Activated CD4-positive, alpha-beta memory T cell treated with anti-CD3 and anti-CD28 coated beads for 36 hours (primary cell): Measurements from ENCODE around the gene KCNIP1. TPM values are rescaled to one million over a fixed set of nuclear protein-coding genes. Genes with fewer than 3 reads are reported as not detected.
"Not testable (repeated sequence)": the region's sequence is repeated elsewhere in the genome, so short reads cannot be mapped to it uniquely, and the experiment has no call there.

ENCODE experiments used
- CTCF ChIA-PET: fragments of 350-600 bp; sonication (Branson Sonifier 250); formaldehyde crosslinking; loops from one replicate; lab custom pipeline; 2021; ENCODE audit warnings: antibody characterized with exemption, inconsistent platforms; lab: Charles Lee
- POLR2A ChIA-PET: fragments of 350-600 bp; sonication (Branson Sonifier 250); formaldehyde crosslinking; loops from one replicate; lab custom pipeline; 2021; ENCODE audit warnings: antibody characterized with exemption; lab: Charles Lee
- DNase-seq: peaks from one replicate; pipeline ENCODE4 v3.0.0-alpha.2; 2020
- H3K27ac Mint-ChIP-seq: one replicate; pipeline ENCODE4 v1.8.0; 2021; ENCODE audit warnings: mixed read lengths
- H3K27me3 Mint-ChIP-seq: one replicate; pipeline ENCODE4 v1.8.0; 2021; ENCODE audit warnings: mixed read lengths
- H3K36me3 Mint-ChIP-seq: one replicate; pipeline ENCODE4 v1.8.0; 2021; ENCODE audit warnings: mixed read lengths
- H3K4me1 Mint-ChIP-seq: one replicate; pipeline ENCODE4 v1.8.0; 2021; ENCODE audit warnings: low read depth, mixed read lengths
- H3K4me3 Mint-ChIP-seq: one replicate; pipeline ENCODE4 v1.8.0; 2021; ENCODE audit warnings: mild to moderate bottlenecking, mixed read lengths
- H3K9me3 Mint-ChIP-seq: one replicate; pipeline ENCODE4 v1.8.0; 2021; ENCODE audit warnings: mixed read lengths
- intact Hi-C: fragments of 100-400 bp; cut with micrococcal nuclease; formaldehyde crosslinking; loops from one replicate; pipeline ENCODE4 v1.15.1; 2023
- total RNA-seq, 2 experiments: library from RNA; stranded (reverse); gene quantifications; one replicate each; pipeline ENCODE4 v1.2.3, GENCODE V29; 2021

Gene KCNIP1
- total RNA-seq, 2 experiments from 2014 or later: not detected

DNA sequence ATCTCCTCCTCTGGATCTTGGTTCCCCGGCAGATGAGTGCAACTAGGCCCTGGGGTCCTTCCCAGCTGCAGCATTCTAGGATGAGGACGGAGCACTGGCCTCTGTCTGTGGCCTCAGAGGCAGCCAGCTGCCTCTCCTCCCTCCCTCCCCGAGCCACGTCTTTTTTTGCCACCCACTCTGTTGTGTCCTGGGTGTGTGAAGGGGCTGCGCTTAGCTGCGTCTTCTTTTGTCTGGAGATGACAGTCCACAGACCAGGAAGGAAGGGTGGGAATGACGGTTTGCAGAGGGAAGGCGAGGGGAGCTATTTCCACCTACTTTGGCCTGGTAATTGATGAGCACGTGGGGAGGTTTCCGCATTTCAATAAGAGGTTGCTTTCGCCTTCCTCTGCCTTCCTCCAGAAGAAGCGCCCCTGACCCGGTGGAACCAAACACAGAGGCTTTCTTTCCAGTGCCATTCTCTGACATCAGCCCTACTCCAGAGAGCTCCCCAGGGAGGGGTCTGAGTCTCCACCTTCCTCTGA, 245.2 kb downstream of the KCNIP1 start:
- H3K27me3 Mint-ChIP-seq: peaks cover 24% of the 10 kb centered on the region
- DNase-seq: no peak
- CTCF ChIA-PET: interaction anchor here (1.5 kb wide), 1 partner anchor 593 kb away, joined by 3 read pairs; no protein-coding TSS in a partner anchor
- POLR2A ChIA-PET: no interaction called here
- intact Hi-C loops: no loop called here
- H3K4me3 Mint-ChIP-seq: no peak overlapping the region
- H3K36me3 Mint-ChIP-seq: no peaks in the 10 kb centered on the region
- H3K4me1 Mint-ChIP-seq: peaks cover 2% of the 10 kb centered on the region
- H3K27ac Mint-ChIP-seq: no peak overlapping the region
- H3K9me3 Mint-ChIP-seq: no peaks in the 10 kb centered on the region

GRCh38 chr5:170749911-170750431, 246.2 kb downstream of the KCNIP1 start:
- ChIA-PET CTCF (no interaction called here), POLR2A (interaction anchor here (0.6 kb wide), 1 partner anchor 708 kb away, joined by 3 read pairs; no protein-coding TSS in a partner anchor)
- H3K36me3 Mint-ChIP-seq: no peaks in the 10 kb centered on the region
- intact Hi-C loops: no loop called here
- no peak for DNase-seq
- H3K9me3 Mint-ChIP-seq: no peaks in the 10 kb centered on the region
- no peak overlapping the region for H3K27ac Mint-ChIP-seq
- peaks cover 21% of the 10 kb centered on the region for H3K27me3 Mint-ChIP-seq
- no peak overlapping the region for H3K4me3 Mint-ChIP-seq
- H3K4me1 Mint-ChIP-seq: no peaks in the 10 kb centered on the region

DNA sequence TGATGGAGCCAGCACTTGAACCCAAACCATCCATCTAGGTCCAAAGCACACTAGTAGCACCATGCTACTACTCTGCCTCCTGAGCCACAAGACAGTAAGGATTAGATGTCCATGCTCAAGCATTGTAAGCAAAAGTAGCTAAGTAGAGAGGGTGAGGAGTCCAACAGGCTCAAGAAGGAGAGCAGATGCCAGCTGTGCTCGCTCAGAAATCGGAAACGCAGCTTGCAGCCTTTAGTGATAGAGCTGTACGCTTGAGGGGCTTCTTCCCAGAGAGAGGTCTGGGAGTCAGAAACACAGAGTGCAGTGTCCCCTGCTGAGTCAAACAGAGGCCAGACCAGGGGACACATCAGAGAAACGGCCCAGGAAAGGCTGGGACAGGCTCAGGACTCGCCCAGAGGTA, 247.0 kb downstream of the KCNIP1 start:
- CTCF ChIA-PET: no interaction called here
- DNase-seq: no peak
- Mint-ChIP-seq H3K27ac (no peak overlapping the region), H3K4me1 (no peaks in the 10 kb centered on the region), H3K27me3 (peaks cover 18% of the 10 kb centered on the region), H3K36me3 (no peaks in the 10 kb centered on the region), H3K4me3 (no peak overlapping the region), H3K9me3 (no peaks in the 10 kb centered on the region)
- POLR2A ChIA-PET: interaction anchor here (0.6 kb wide), 1 partner anchor 709 kb away, joined by 3 read pairs; no protein-coding TSS in a partner anchor
- intact Hi-C loops: no loop called here

- peaks cover 13% of the 10 kb centered on the region for H3K27me3 Mint-ChIP-seq
- DNase-seq: no peak
- no peaks in the 10 kb centered on the region for H3K4me1 Mint-ChIP-seq
These were observed 247.8 kb downstream of the KCNIP1 start for GRCh38 chr5:170751631-170752030.

DNA sequence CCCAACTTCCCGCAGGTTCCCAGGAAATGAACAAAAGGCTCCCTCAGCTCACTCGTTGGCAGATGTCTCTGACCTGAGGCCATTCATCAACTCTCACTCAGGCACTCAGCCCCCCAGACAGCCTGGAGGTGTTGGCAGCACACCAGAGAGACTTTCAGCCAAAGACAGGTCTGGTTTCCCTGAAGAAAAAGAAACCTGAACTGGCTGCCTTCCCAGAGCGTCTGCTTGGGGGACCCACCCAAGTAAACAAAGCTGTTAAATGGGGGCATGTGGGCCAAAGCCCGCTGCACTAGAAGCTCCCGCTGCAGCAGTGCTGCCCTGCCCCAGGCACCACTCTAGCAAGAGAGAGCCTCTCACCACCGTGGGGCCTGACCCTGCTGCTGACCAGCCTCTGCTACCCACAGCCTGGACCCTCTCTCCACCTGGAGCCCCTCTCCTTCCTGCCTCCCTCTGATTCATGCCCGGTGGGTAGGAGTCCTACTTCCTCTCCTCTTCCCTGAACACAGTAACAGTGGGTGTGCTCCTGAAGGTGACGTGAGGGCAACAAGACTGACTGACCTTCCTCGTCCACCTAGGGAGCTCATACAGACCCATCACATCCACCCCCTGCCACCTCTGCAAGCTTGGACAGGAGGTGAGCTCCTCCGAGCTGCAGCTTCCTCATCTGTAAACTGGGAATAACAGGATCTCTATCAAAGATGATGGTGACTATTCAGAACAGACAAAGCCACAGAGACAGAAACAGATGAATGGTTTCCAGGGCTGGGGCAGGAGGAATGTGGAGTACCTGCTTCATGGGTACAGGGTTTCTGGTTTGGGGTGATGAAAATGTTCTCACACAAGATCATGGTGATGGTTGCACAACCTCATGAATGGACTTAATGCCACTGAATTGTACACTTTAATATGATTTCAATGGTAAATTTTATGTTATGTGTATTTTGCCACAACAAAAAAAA, 248.7 kb downstream of the KCNIP1 start:
- Mint-ChIP-seq H3K27ac (no peak overlapping the region), H3K36me3 (no peaks in the 10 kb centered on the region), H3K9me3 (no peaks in the 10 kb centered on the region), H3K27me3 (peaks cover 10% of the 10 kb centered on the region), H3K4me3 (no peak overlapping the region), H3K4me1 (no peaks in the 10 kb centered on the region)
- ChIA-PET POLR2A (no interaction called here), CTCF (no interaction called here)
- no peak for DNase-seq
- intact Hi-C loops: no loop called here

More at GRCh38 chr5:170751631-170752030, 247.8 kb downstream of the KCNIP1 start:
- ChIA-PET POLR2A (no interaction called here), CTCF (no interaction called here)
- no peak overlapping the region for H3K4me3 Mint-ChIP-seq
- H3K9me3 Mint-ChIP-seq: no peaks in the 10 kb centered on the region
- intact Hi-C loops: no loop called here
- H3K36me3 Mint-ChIP-seq: no peaks in the 10 kb centered on the region
- no peak overlapping the region for H3K27ac Mint-ChIP-seq

DNA sequence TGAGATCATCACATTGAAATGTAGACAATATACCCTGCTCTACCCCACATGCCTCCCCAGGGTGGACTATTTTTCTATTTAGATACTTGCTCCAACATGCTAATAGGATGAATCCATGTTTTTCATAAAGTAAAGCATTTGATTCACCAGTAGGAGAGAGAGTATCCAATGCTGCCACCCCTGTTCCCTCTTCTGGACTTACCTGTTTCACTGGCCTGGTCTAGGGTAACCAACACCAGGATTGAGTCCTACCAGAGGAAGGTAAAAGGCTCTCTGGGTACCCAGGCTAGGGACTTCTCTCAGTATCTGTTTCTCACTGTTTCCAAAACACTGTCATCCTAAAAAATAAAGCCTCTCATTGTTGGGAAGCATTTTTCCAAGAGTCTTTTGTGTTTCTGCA, 249.5 kb downstream of the KCNIP1 start:
- Mint-ChIP-seq H3K9me3 (no peaks in the 10 kb centered on the region), H3K27ac (no peak overlapping the region), H3K36me3 (no peaks in the 10 kb centered on the region), H3K27me3 (peaks cover 7% of the 10 kb centered on the region), H3K4me3 (no peak overlapping the region), H3K4me1 (no peaks in the 10 kb centered on the region)
- ChIA-PET CTCF (no interaction called here), POLR2A (no interaction called here)
- no peak for DNase-seq
- intact Hi-C loops: no loop called here

DNA sequence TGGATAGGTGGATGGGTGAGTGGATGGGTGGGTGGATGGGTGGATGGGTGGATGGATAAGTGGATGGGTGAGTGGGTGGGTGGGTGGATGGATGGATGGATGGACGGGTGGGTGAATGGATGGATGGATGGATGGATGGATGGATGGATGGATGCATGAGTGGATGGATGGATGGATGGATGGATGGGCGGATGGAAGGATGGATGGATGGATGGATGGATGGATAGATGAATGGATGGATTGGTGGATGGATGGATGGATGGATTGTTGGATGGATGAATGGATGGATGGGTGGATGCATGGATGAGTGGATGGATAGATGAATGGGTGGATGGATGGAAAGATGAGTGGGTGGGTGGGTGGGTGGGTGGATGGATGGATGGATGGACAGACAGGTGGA, 250.7 kb downstream of the KCNIP1 start:
- H3K9me3 Mint-ChIP-seq, POLR2A ChIA-PET, H3K27me3 Mint-ChIP-seq, H3K36me3 Mint-ChIP-seq, CTCF ChIA-PET, H3K4me1 Mint-ChIP-seq, intact Hi-C loops, DNase-seq, H3K4me3 Mint-ChIP-seq, H3K27ac Mint-ChIP-seq: not testable (repeated sequence)

DNA sequence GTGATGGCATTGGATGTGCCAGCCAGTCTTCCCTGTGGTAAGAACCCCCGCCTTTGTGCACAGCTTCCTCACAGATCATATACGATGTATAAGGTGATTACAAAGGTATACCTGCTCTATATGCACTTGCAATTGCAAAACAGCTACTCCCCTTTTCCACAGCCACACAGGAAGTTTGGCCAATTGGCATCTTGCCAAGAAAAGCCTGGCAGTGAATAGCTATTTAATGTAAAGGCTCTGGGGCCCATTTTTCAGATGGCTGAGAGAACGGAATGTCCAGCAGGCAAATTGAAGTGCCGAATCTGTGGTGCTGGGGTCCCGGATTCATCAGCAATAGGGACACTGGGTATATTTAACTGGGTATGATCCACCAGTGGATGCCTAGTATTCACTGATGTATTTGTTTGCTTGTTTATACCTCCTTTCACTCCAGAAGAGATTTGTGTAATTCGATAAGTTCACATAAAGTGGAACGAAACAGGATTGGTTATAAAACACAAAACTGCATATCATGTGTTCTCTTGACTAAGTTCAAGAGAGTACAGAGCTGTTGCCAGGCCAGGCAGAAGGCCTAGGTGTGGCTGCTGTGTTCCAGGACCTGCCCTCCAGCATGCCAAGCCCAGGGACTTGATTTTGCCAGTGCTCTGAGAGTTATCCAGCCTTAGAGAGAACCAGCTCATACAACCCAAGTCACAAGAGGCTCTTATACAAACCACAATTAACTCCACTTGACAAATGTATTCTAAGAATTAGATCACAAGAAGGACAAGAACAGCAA, 252.0 kb downstream of the KCNIP1 start:
- Mint-ChIP-seq H3K36me3 (no peaks in the 10 kb centered on the region), H3K27me3 (peaks cover 4% of the 10 kb centered on the region), H3K27ac (no peak overlapping the region), H3K4me1 (no peaks in the 10 kb centered on the region), H3K4me3 (no peak overlapping the region), H3K9me3 (no peaks in the 10 kb centered on the region)
- POLR2A ChIA-PET: no interaction called here
- intact Hi-C loops: no loop called here
- no peak for DNase-seq
- CTCF ChIA-PET: no interaction called here

- DNase-seq: no peak
- H3K27me3 Mint-ChIP-seq: peaks cover 4% of the 10 kb centered on the region
- H3K27ac Mint-ChIP-seq: no peak overlapping the region
- CTCF ChIA-PET: no interaction called here
- POLR2A ChIA-PET: no interaction called here
- no peaks in the 10 kb centered on the region for H3K4me1 Mint-ChIP-seq
- no peak overlapping the region for H3K4me3 Mint-ChIP-seq
- intact Hi-C loops: no loop called here
- H3K36me3 Mint-ChIP-seq: no peaks in the 10 kb centered on the region
- H3K9me3 Mint-ChIP-seq: no peaks in the 10 kb centered on the region
These were observed 252.9 kb downstream of the KCNIP1 start for GRCh38 chr5:170756691-170757090.

DNA sequence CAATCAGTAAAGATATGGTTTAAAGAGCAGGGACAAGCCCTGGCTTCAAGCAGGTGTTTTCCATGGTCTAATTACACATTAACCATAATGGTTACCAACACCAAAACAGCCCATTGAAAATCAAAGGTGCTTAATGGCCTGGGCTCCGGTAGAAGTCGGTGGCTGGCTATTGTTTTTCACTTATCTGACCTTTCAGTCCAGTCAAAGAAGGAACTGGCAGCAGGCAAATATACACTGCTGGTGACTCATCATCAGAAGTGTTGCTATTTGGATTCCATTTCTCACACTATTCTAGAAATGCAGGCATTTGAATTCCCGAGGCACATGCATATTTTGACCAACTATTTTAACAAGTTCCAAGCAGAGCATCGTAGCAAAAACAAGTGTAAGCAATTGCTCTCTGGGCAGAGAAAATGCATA, 253.4 kb downstream of the KCNIP1 start:
- no peak overlapping the region for H3K4me3 Mint-ChIP-seq
- H3K9me3 Mint-ChIP-seq: no peaks in the 10 kb centered on the region
- H3K27me3 Mint-ChIP-seq: peaks cover 4% of the 10 kb centered on the region
- H3K4me1 Mint-ChIP-seq: no peaks in the 10 kb centered on the region
- no peak overlapping the region for H3K27ac Mint-ChIP-seq
- no peak for DNase-seq
- intact Hi-C loops: no loop called here
- ChIA-PET CTCF (no interaction called here), POLR2A (no interaction called here)
- no peaks in the 10 kb centered on the region for H3K36me3 Mint-ChIP-seq

DNA sequence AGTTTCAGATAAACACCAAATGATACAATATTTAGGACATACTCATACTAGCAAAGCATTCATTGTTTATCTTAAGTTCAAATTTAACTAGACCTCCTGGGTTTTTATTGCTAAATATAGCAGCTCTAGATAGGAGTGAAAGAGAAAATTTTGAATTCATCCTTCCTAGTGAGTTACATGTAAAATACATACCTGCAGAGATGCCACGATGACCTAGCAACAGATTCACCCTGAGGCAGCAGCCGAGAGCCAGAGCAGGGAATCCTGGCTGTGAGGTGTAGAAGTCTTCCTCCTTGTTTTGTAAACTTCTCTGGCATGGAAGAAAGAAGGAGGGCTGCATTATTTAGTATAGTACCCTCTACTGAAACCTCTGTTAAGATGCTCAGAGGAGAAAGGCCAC, 253.8 kb downstream of the KCNIP1 start:
- CTCF ChIA-PET: no interaction called here

DNA sequence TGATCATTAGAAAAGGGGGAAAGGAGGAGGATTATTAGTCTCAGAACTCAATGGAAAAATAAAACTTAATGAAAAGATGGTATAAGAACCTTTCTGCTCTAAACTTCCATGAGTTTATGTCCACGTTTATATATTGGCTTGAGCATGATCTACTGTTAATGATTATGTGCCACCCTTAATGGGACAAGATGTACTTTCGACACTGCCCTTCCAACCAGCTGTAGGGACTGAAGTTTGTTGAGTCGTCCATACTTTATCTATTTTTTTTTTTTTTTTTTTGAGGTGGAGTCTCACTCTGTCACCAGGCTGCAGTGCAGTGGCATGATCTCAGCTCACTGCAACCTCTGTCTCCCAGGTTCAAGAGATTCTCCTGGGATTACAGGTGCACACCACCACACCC, 254.7 kb downstream of the KCNIP1 start:
- CTCF ChIA-PET: no interaction called here
- no peak overlapping the region for H3K27ac Mint-ChIP-seq

More for the DNA sequence above, 253.8 kb downstream of the KCNIP1 start:
- Mint-ChIP-seq H3K4me1 (no peaks in the 10 kb centered on the region), H3K27me3 (peaks cover 4% of the 10 kb centered on the region), H3K36me3 (no peaks in the 10 kb centered on the region), H3K27ac (no peak overlapping the region), H3K4me3 (no peak overlapping the region), H3K9me3 (no peaks in the 10 kb centered on the region)
- intact Hi-C loops: no loop called here
- POLR2A ChIA-PET: no interaction called here
- no peak for DNase-seq

More for the DNA sequence above, 254.7 kb downstream of the KCNIP1 start:
- no peak for DNase-seq
- POLR2A ChIA-PET: no interaction called here
- H3K4me1 Mint-ChIP-seq: no peaks in the 10 kb centered on the region
- peaks cover 4% of the 10 kb centered on the region for H3K27me3 Mint-ChIP-seq
- no peak overlapping the region for H3K4me3 Mint-ChIP-seq
- intact Hi-C loops: no loop called here
- no peaks in the 10 kb centered on the region for H3K9me3 Mint-ChIP-seq
- no peaks in the 10 kb centered on the region for H3K36me3 Mint-ChIP-seq
